SHP77 (cell line): Measurements from ENCODE around the gene MED15.
"Not testable (repeated sequence)": the region's sequence is repeated elsewhere in the genome, so short reads cannot be mapped to it uniquely, and the experiment has no call there.

Experiments used
- DNase-seq, 2 experiments: peaks; one replicate each; lab custom pipeline; 2025; lab: John Stamatoyannopoulos, UW

Gene MED15

GRCh38 chr22:20484948-20485683 lies 22.3 kb upstream of the MED15 start:
- DNase-seq, result no peak

GRCh38 chr22:20486229-20486628 lies 21.2 kb upstream of the MED15 start:
- no peak for DNase-seq

GRCh38 chr22:20487715-20488114 lies 19.7 kb upstream of the MED15 start:
- no peak for DNase-seq

GRCh38 chr22:20488946-20489345 lies 18.5 kb upstream of the MED15 start:
- DNase-seq, result no peak

- DNase-seq, result no peak
These were observed 17.0 kb upstream of the MED15 start for GRCh38 chr22:20490183-20490940.

GRCh38 chr22:20490941-20491307 lies 16.5 kb upstream of the MED15 start:
- DNase-seq, result no peak

GRCh38 chr22:20491346-20491745 lies 16.1 kb upstream of the MED15 start:
- DNase-seq, result no peak

- peak; percentile 20 to 52 for DNase-seq
These were observed 12.2 kb upstream of the MED15 start, which contains the start of gene KLHL22 for GRCh38 chr22:20494978-20495860. Gene KLHL22 (minus strand): TSS chr22:20495795. CDS start chr22:20489211, 6,584 bp downstream.

GRCh38 chr22:20495861-20496681 lies 11.3 kb upstream of the MED15 start:
- DNase-seq, result peak; percentile 82 to 84

- no peak for DNase-seq
These were observed 10.0 kb upstream of the MED15 start for GRCh38 chr22:20497426-20497825.

- no peak for DNase-seq
These were observed 8.5 kb upstream of the MED15 start for GRCh38 chr22:20498913-20499312.

GRCh38 chr22:20499769-20500168 lies 7.6 kb upstream of the MED15 start:
- DNase-seq, result peak in 1 of 2 experiments; percentile 33

GRCh38 chr22:20503816-20504215 lies 3.6 kb upstream of the MED15 start:
- no peak for DNase-seq

GRCh38 chr22:20504293-20504922 lies 3.0 kb upstream of the MED15 start:
- DNase-seq, result not testable (repeated sequence)

GRCh38 chr22:20506543-20507252 lies 712 bp upstream of the MED15 start:
- no peak for DNase-seq

GRCh38 chr22:20508067-20508755 lies 801 bp downstream of the MED15 start:
- DNase-seq, result not testable (repeated sequence)

- no peak for DNase-seq
These were observed 1.4 kb downstream of the MED15 start for GRCh38 chr22:20508815-20509271.

GRCh38 chr22:20509344-20510047 lies 2.1 kb downstream of the MED15 start:
- DNase-seq, result no peak
